ENCODE data around the gene ITFG2. TPM values are rescaled to one million over a fixed set of nuclear protein-coding genes. Genes with fewer than 3 reads are reported as not detected.

The ITFG2 gene
- total RNA-seq, 4 donors from 2014 or later, result 29.5 to 90.6 (median 48.4) TPM

DNA sequence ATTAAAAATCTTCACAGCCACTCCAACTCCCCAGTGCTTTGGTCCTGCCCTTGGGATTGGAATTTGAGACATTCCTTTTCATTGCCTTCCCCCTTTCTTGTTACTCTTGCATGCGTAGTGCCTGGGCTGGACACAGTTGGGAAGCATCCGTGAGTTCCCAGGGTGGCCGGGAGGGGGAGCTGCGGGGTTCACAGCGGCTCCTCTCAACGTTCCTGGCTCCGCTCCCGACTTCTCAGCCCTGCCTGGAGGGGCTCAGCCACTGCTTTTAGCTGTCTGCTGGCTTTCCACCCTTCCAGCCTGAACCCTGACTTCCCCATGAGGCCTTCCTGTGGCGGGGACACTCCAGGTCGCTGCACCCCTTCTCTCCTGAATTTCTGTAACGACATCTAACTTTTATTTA lies 41.2 kb downstream of the ITFG2 start:
- H3K36me3 ChIP-seq, result no peaks in the 10 kb centered on the region
- H3K27ac ChIP-seq, result no peak overlapping the region
- no peaks in the 10 kb centered on the region for H3K27me3 ChIP-seq
- intact Hi-C loops (cut with DNase I; ENCODE audit: low total_unique reads), result loop anchor here (10.0 kb wide), 1 partner anchor 91 kb away; no protein-coding TSS in a partner anchor
- TF ChIP-seq EP300 (IDR thresholded peaks at IDR 0.05; ENCODE audit: low read depth), result no peak
- TF ChIP-seq, protein P1, sequence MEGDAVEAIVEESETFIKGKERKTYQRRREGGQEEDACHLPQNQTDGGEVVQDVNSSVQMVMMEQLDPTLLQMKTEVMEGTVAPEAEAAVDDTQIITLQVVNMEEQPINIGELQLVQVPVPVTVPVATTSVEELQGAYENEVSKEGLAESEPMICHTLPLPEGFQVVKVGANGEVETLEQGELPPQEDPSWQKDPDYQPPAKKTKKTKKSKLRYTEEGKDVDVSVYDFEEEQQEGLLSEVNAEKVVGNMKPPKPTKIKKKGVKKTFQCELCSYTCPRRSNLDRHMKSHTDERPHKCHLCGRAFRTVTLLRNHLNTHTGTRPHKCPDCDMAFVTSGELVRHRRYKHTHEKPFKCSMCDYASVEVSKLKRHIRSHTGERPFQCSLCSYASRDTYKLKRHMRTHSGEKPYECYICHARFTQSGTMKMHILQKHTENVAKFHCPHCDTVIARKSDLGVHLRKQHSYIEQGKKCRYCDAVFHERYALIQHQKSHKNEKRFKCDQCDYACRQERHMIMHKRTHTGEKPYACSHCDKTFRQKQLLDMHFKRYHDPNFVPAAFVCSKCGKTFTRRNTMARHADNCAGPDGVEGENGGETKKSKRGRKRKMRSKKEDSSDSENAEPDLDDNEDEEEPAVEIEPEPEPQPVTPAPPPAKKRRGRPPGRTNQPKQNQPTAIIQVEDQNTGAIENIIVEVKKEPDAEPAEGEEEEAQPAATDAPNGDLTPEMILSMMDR (IDR thresholded peaks at IDR 0.05), result peak; percentile 69 to 82 (median 78)
- WGBS, 2 donors (ENCODE audit: low coverage in 1 of 2), result 34 to 58% methylated on average over 4 to 11 of the region's 11 CpGs
- in situ Hi-C loops (cut with MboI; ENCODE audit: low pct_ligation_motif_present in 1 of 4, low pct_unique_long_range_greater_than_20kb in 1 of 4, low sequenced_read_pairs in 3 of 4), result loop anchor here (25.0 kb wide), 1 partner anchor 184 kb away; no protein-coding TSS in a partner anchor
- DNase-seq, result peak; percentile 76
- H3K9me3 ChIP-seq, result no peaks in the 10 kb centered on the region
- no peak overlapping the region for H3K4me3 ChIP-seq
- H3K4me1 ChIP-seq, result peaks cover 0 to 33% (median 14%) of the 10 kb centered on the region in 4 donors

DNA sequence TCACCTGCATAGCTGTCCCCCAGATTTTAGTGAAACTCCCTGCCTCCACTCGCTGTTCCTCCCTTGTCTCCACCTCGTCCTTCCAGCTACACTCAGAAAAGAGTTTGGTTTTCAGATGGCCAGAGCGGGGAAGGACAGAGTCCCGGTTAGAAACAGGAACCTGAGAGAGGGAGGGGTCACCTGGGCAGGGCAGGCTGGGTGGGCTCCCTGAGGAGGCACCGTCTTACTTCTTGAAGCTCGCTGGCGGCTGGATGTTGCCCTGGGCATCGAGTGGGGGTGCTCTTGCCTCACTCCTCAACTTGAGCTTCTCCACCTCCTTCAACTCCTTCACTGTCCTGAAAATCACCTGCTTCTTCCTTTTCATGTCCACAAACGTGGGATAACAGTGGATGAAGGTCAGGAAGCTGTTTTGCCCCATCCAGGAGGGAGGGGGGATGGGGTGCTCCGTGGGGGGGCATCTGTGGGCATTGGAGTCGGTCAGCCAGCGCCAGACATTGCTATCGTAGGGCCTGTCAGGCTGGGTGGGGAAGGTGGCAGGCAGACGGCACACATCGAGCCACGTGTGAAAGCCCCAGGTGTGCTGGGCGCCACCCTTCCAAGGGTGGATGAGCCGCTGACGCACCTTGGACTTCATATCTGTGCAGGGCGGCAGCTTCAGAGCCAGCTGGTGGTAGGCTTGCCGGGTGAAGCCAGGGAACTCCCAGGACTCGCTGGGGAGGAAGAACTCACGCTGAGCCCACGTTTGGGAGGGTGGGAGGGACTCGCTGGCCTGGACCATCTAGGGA lies 42.4 kb downstream of the ITFG2 start:
- H3K27ac ChIP-seq, result peak overlapping the region in 3 of 4 donors; percentile 13 to 39 (median 14)
- intact Hi-C loops (cut with DNase I; ENCODE audit: low total_unique reads), result loop anchor here (5.0 to 10.0 kb wide), 2 partner anchors 90 to 187 kb away; no protein-coding TSS in a partner anchor
- H3K36me3 ChIP-seq, result no peaks in the 10 kb centered on the region
- no peak overlapping the region for H3K4me3 ChIP-seq
- TF ChIP-seq, protein P1 (IDR thresholded peaks at IDR 0.05), result no peak
- TF ChIP-seq POLR2AphosphoS5 (IDR thresholded peaks at IDR 0.05), result peak in 2 of 3 donors; percentile 10 to 40
- in situ Hi-C loops (cut with MboI; ENCODE audit: low pct_ligation_motif_present in 1 of 4, low pct_unique_long_range_greater_than_20kb in 1 of 4, low sequenced_read_pairs in 3 of 4), result loop anchor here (25.0 kb wide), 1 partner anchor 182 kb away; no protein-coding TSS in a partner anchor
- peaks cover 0 to 27% (median 14%) of the 10 kb centered on the region in 4 donors for H3K4me1 ChIP-seq
- H3K9me3 ChIP-seq, result no peaks in the 10 kb centered on the region
- no peaks in the 10 kb centered on the region for H3K27me3 ChIP-seq
- WGBS, 2 donors (ENCODE audit: low coverage in 1 of 2), result 43 to 65% methylated on average over 2 to 25 of the region's 25 CpGs
- peak; percentile 88 for DNase-seq

DNA sequence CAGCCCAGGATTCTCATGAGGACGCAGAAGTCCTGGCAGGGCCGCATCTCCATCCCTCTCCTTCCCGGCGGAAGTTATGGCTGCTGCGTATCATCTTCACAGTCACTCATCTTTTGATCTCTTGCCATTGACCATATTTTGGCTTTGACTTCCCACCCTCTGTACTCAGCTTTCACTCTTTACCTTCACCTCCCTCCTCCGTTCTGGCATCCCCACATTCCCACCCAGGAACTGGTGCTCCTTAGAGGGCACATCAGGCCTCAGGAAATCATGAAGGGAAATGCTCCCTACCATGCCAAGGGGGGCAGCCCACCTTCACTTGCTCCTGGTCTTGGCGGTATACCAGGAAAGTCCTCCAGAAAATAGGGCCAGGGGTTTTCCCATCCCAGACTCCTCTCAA lies 43.1 kb downstream of the ITFG2 start:
- no peaks in the 10 kb centered on the region for H3K27me3 ChIP-seq
- intact Hi-C loops (cut with DNase I; ENCODE audit: low total_unique reads), result loop anchor here (5.0 to 10.0 kb wide), 2 partner anchors 89 to 187 kb away; no protein-coding TSS in a partner anchor
- in situ Hi-C loops (cut with MboI; ENCODE audit: low pct_ligation_motif_present in 1 of 4, low pct_unique_long_range_greater_than_20kb in 1 of 4, low sequenced_read_pairs in 3 of 4), result loop anchor here (25.0 kb wide), 1 partner anchor 182 kb away; no protein-coding TSS in a partner anchor
- no peaks in the 10 kb centered on the region for H3K9me3 ChIP-seq
- peak overlapping the region in 1 of 4 donors; percentile 35 for H3K27ac ChIP-seq
- DNase-seq, result no peak
- H3K4me3 ChIP-seq, result no peak overlapping the region
- WGBS, 2 donors (ENCODE audit: low coverage in 1 of 2), result 77 to 100% methylated on average over 1 to 7 of the region's 7 CpGs
- peaks cover 0 to 23% (median 14%) of the 10 kb centered on the region in 4 donors for H3K4me1 ChIP-seq
- H3K36me3 ChIP-seq, result no peaks in the 10 kb centered on the region
- TF ChIP-seq, protein P1 (IDR thresholded peaks at IDR 0.05), result no peak
- TF ChIP-seq POLR2AphosphoS5 (IDR thresholded peaks at IDR 0.05), result no peak
- no peak for TF ChIP-seq EP300 (IDR thresholded peaks at IDR 0.05; ENCODE audit: low read depth)
- no peak for TF ChIP-seq POLR2A (IDR thresholded peaks at IDR 0.05)

DNA sequence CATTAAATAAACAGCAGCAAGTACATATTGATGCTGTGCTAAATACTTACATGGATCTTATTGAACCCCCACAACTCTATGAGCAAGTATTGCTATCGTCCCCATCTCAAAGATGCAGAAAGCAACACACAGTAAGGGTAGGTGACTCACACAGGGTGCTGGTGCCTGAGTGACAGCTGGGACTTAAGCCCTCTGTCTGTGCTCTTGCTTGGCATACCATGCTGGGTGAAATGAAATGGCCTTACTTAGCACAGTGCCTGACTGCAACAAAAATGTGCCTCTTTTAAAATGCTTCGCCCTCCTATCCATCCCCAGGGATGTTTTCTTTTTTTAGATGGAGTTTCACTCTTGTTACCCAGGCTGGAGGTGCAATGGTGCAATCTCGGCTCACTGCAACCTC lies 43.6 kb downstream of the ITFG2 start:
- Histone ChIP-seq H3K4me3 (no peak overlapping the region), H3K36me3 (no peaks in the 10 kb centered on the region), H3K4me1 (peaks cover 0 to 23% (median 14%) of the 10 kb centered on the region in 4 donors), H3K27ac (no peak overlapping the region), H3K27me3 (no peaks in the 10 kb centered on the region), H3K9me3 (no peaks in the 10 kb centered on the region)
- 88% methylated on average over 3 of the region's 3 CpGs; no CpG with 5 or more reads in 1 of the 2 donors for WGBS, 2 donors (ENCODE audit: low coverage in 1 of 2)
- in situ Hi-C loops (cut with MboI; ENCODE audit: low pct_ligation_motif_present in 1 of 4, low pct_unique_long_range_greater_than_20kb in 1 of 4, low sequenced_read_pairs in 3 of 4) (loop anchor here (25.0 kb wide), 1 partner anchor 181 kb away; no protein-coding TSS in a partner anchor), intact Hi-C loops (cut with DNase I; ENCODE audit: low total_unique reads) (loop anchor here (1.0 to 10.0 kb wide), 3 partner anchors 19 to 186 kb away; no protein-coding TSS in a partner anchor)
- TF ChIP-seq EP300 (IDR thresholded peaks at IDR 0.05; ENCODE audit: low read depth) (no peak), POLR2A (IDR thresholded peaks at IDR 0.05) (no peak), POLR2AphosphoS5 (IDR thresholded peaks at IDR 0.05) (no peak)
- TF ChIP-seq, protein P1 (IDR thresholded peaks at IDR 0.05), result no peak
- no peak for DNase-seq
